HEK293 (cell line): ENCODE data around the gene PPFIA2.

Source experiments
- CTCF ChIA-PET: fragments of 350-600 bp; formaldehyde crosslinking; extraction: SDS; loops from one replicate; lab custom pipeline; 2021; ENCODE audit warnings: antibody characterized with exemption; lab: Yijun Ruan, JAX
- POLR2A ChIA-PET: fragments of 300-600 bp; formaldehyde crosslinking; extraction: SDS; loops from one replicate; lab custom pipeline; 2020; ENCODE audit warnings: antibody characterized with exemption, inconsistent platforms; lab: Yijun Ruan, JAX
- H3K27ac ChIP-seq: fragments of 200-500 bp; sonication (Bioruptor generic); 2 replicates; pipeline ENCODE4 v1.5.1; 2014; ENCODE audit warnings: low read depth, low read length, control low read depth, inconsistent platforms; ENCODE audit errors: extremely low read depth
- H3K36me3 ChIP-seq, 2 experiments: fragments of 200-500 bp in 1 of 2; sonication (Bioruptor generic) in 1 of 2; 1 replicate in 1 of 2; 2 replicates in 1 of 2; pipeline ENCODE4 v1.5.1; 2014 to 2017; ENCODE audit warnings: inconsistent platforms in 2 of 2, low read length in 2 of 2; ENCODE audit not compliant: control insufficient read depth in 2 of 2, insufficient read depth in 1 of 2
- H3K4me1 ChIP-seq: fragments of 200-500 bp; sonication (Bioruptor generic); 2 replicates; pipeline ENCODE4 v1.5.1; 2014; ENCODE audit warnings: mild to moderate bottlenecking, low read length, inconsistent platforms; ENCODE audit not compliant: control insufficient read depth, insufficient read depth
- H3K4me3 ChIP-seq: 2 replicates; pipeline ENCODE4 v1.5.1; 2011; ENCODE audit warnings: low read depth, mild to moderate bottlenecking, control low read depth, low read length, moderate library complexity
- H3K9me3 ChIP-seq: fragments of 200-500 bp; sonication (Bioruptor generic); 2 replicates; pipeline ENCODE4 v1.5.1; 2014; ENCODE audit warnings: low read depth, low read length, inconsistent platforms; ENCODE audit not compliant: control insufficient read depth, insufficient read depth
- EGR2 ChIP-seq: fragments of 450-650 bp; formaldehyde crosslinking; IDR thresholded peaks from 2 replicates; pipeline ENCODE4 v1.5.1; 2016; ENCODE audit warnings: low read depth, missing biosample characterization, missing genetic modification characterization
- HOXA7 ChIP-seq: sonication (generic); formaldehyde crosslinking; IDR thresholded peaks from 2 replicates; pipeline ENCODE4 v1.8.1; 2022; ENCODE audit warnings: missing genetic modification reagents, borderline replicate concordance
- IKZF3 ChIP-seq: fragments of 450-650 bp; IDR thresholded peaks from 2 replicates; pipeline ENCODE4 v1.5.0; 2018; ENCODE audit warnings: missing biosample characterization, mild to moderate bottlenecking, missing genetic modification characterization, moderate library complexity
- KLF16 ChIP-seq: fragments of 450-650 bp; formaldehyde crosslinking; IDR thresholded peaks from 2 replicates; pipeline ENCODE4 v1.5.1; 2017; ENCODE audit warnings: missing biosample characterization, missing genetic modification characterization
- ZBTB7A ChIP-seq: fragments of 450-650 bp; formaldehyde crosslinking; IDR thresholded peaks from 2 replicates; pipeline ENCODE4 v1.5.1; 2016; ENCODE audit warnings: low read depth, missing biosample characterization, missing genetic modification characterization
- ZBTB8A ChIP-seq: fragments of 450-650 bp; formaldehyde crosslinking; IDR thresholded peaks from 2 replicates; pipeline ENCODE4 v1.5.1; 2016; ENCODE audit warnings: missing biosample characterization, missing genetic modification characterization
- ZFHX2 ChIP-seq: fragments of 450-650 bp; formaldehyde crosslinking; conservative IDR thresholded peaks from 2 replicates; pipeline ENCODE4 v1.5.1; 2016; ENCODE audit warnings: missing biosample characterization, missing genetic modification characterization
- ZNF114 ChIP-seq: fragments of 450-650 bp; formaldehyde crosslinking; IDR thresholded peaks from 2 replicates; pipeline ENCODE4 v1.5.0; 2017; ENCODE audit warnings: missing biosample characterization, missing genetic modification characterization
- ZNF155 ChIP-seq: fragments of 450-650 bp; formaldehyde crosslinking; IDR thresholded peaks from 2 replicates; pipeline ENCODE4 v1.5.1; 2016; ENCODE audit warnings: missing biosample characterization, missing genetic modification characterization
- ZNF335 ChIP-seq: fragments of 450-650 bp; formaldehyde crosslinking; conservative IDR thresholded peaks from 2 replicates; pipeline ENCODE4 v1.5.1; 2016; ENCODE audit warnings: missing biosample characterization, missing genetic modification characterization
- ZNF37A ChIP-seq: fragments of 450-650 bp; IDR thresholded peaks from 2 replicates; pipeline ENCODE4 v1.5.1; 2018; ENCODE audit warnings: missing biosample characterization, missing genetic modification characterization
- ZNF514 ChIP-seq: fragments of 450-650 bp; formaldehyde crosslinking; IDR thresholded peaks from 2 replicates; pipeline ENCODE4 v1.5.1; 2016; ENCODE audit warnings: missing biosample characterization, missing genetic modification characterization
- ZNF561 ChIP-seq: fragments of 450-650 bp; IDR thresholded peaks from 2 replicates; pipeline ENCODE4 v1.5.1; 2018; ENCODE audit warnings: missing biosample characterization, missing genetic modification characterization, borderline replicate concordance
- ZNF626 ChIP-seq: fragments of 450-650 bp; sonication (Bioruptor Pico); formaldehyde crosslinking; IDR thresholded peaks from 2 replicates; pipeline ENCODE4 v1.5.1; 2018; ENCODE audit warnings: missing biosample characterization, missing genetic modification characterization, inconsistent platforms
- ZNF654 ChIP-seq: fragments of 450-650 bp; formaldehyde crosslinking; IDR thresholded peaks from 2 replicates; pipeline ENCODE4 v1.5.1; 2016; ENCODE audit warnings: low read depth, missing biosample characterization, missing genetic modification characterization
- ZNF664 ChIP-seq: fragments of 450-650 bp; formaldehyde crosslinking; IDR thresholded peaks from 2 replicates; pipeline ENCODE4 v1.5.1; 2016; ENCODE audit warnings: missing biosample characterization, missing genetic modification characterization
- ZNF677 ChIP-seq: fragments of 450-650 bp; IDR thresholded peaks from 2 replicates; pipeline ENCODE4 v1.5.0; 2018; ENCODE audit warnings: missing biosample characterization, mild to moderate bottlenecking, missing genetic modification characterization, moderate library complexity
- ZNF747 ChIP-seq: fragments of 450-650 bp; formaldehyde crosslinking; IDR thresholded peaks from 2 replicates; pipeline ENCODE4 v1.5.1; 2016; ENCODE audit warnings: missing biosample characterization, missing genetic modification characterization
- ZNF792 ChIP-seq: fragments of 450-650 bp; formaldehyde crosslinking; IDR thresholded peaks from 2 replicates; pipeline ENCODE4 v1.5.1; 2016; ENCODE audit warnings: missing biosample characterization, missing genetic modification characterization
- ZNF837 ChIP-seq: fragments of 450-650 bp; formaldehyde crosslinking; IDR thresholded peaks from 2 replicates; pipeline ENCODE4 v1.5.1; 2016; ENCODE audit warnings: missing biosample characterization, missing genetic modification characterization
- ZNF843 ChIP-seq: fragments of 450-650 bp; formaldehyde crosslinking; IDR thresholded peaks from 2 replicates; pipeline ENCODE4 v1.5.1; 2016; ENCODE audit warnings: missing biosample characterization, missing genetic modification characterization
- TF ChIP-seq, protein P1 (sequence below): IDR thresholded peaks from 2 replicates; pipeline ENCODE4 v1.6.1; 2011; ENCODE audit warnings: mild to moderate bottlenecking, low read depth, low read length, borderline replicate concordance
- TF ChIP-seq, protein P2 (sequence below): fragments of 450-650 bp; formaldehyde crosslinking; IDR thresholded peaks from 2 replicates; pipeline ENCODE4 v1.5.1; 2016; ENCODE audit warnings: missing biosample characterization, missing genetic modification characterization
- TF ChIP-seq, protein P3 (sequence below): fragments of 450-650 bp; formaldehyde crosslinking; IDR thresholded peaks from 2 replicates; pipeline ENCODE4 v1.5.1; 2017; ENCODE audit warnings: missing biosample characterization, missing genetic modification characterization

The PPFIA2 gene

DNA sequence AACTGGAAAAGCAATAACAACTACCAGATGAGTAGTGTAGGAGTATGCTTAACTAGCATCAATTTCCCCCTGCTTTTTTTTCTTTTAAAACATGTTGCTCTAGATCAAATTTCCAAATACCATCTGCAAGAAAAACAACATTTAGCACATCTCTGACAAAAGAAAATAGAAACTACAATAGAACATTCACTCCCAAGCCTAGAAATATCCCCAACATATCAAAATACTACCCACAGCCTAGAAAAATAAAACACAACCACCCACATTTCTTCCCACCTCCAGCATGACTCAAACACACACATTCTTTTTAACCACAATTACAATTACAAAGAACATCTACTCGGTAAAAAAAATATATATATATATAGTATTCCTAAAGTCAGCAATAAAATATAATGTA, 120.0 kb downstream of the PPFIA2 start:
- Histone ChIP-seq H3K4me1 (0 out of 2 replicates have a peak, but pooled peaks cover 2% of the 10 kb centered on the region), H3K36me3 (no peaks in the 10 kb centered on the region), H3K4me3 (no peak overlapping the region), H3K9me3 (no peaks in the 10 kb centered on the region), H3K27ac (no peak overlapping the region)
- TF ChIP-seq ZNF114 (tag by site-specific recombination) (no peak), ZFHX2 (tag by site-specific recombination) (0 out of 2 replicates have a peak, but pooled peaks have one; percentile 20), EGR2 (tag by site-specific recombination) (peak; percentile 86)
- POLR2A ChIA-PET, result no interaction called here
- CTCF ChIA-PET, result no interaction called here

DNA sequence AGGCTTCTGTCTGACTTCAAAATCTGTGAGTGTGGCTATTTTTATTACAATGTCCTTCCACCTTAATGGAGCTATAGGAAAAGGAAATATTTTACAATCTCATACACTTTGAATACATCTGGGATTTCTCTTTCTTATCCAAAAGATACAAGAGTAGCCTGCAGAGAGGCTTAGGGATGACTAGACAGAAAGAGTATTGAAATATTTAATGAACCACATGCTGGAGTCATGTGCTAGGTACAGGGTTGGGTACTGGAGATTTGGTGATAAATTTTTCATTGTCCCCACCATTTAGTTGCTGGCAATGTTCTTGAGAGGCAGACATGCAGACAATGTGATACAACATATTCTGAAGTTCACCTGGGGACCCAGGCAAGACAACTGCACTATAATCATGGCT, 126.0 kb downstream of the PPFIA2 start:
- ChIA-PET POLR2A (no interaction called here), CTCF (interaction anchor here (0.5 to 1.2 kb wide), 3 partner anchors 11 to 199 kb away, joined by 3 to 4 read pairs (median 3); no protein-coding TSS in a partner anchor)
- H3K27ac ChIP-seq, result no peak overlapping the region
- no peak for TF ChIP-seq ZNF626
- no peak for TF ChIP-seq ZNF677 (tag by site-specific recombination)
- TF ChIP-seq ZNF843, result no peak
- no peak for TF ChIP-seq ZNF561 (tag by site-specific recombination)
- no peak for TF ChIP-seq ZNF747 (tag by site-specific recombination)
- TF ChIP-seq, protein P1, sequence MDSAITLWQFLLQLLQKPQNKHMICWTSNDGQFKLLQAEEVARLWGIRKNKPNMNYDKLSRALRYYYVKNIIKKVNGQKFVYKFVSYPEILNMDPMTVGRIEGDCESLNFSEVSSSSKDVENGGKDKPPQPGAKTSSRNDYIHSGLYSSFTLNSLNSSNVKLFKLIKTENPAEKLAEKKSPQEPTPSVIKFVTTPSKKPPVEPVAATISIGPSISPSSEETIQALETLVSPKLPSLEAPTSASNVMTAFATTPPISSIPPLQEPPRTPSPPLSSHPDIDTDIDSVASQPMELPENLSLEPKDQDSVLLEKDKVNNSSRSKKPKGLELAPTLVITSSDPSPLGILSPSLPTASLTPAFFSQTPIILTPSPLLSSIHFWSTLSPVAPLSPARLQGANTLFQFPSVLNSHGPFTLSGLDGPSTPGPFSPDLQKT, result no peak
- no peak for TF ChIP-seq HOXA7 (CRISPR knock-in tag)
- TF ChIP-seq ZBTB8A, result no peak
- TF ChIP-seq ZNF514 (tag by site-specific recombination), result no peak
- TF ChIP-seq ZNF837 (tag by site-specific recombination), result no peak
- no peaks in the 10 kb centered on the region for H3K4me1 ChIP-seq
- no peaks in the 10 kb centered on the region for H3K9me3 ChIP-seq
- H3K4me3 ChIP-seq, result no peak overlapping the region
- no peaks in the 10 kb centered on the region for H3K36me3 ChIP-seq

DNA sequence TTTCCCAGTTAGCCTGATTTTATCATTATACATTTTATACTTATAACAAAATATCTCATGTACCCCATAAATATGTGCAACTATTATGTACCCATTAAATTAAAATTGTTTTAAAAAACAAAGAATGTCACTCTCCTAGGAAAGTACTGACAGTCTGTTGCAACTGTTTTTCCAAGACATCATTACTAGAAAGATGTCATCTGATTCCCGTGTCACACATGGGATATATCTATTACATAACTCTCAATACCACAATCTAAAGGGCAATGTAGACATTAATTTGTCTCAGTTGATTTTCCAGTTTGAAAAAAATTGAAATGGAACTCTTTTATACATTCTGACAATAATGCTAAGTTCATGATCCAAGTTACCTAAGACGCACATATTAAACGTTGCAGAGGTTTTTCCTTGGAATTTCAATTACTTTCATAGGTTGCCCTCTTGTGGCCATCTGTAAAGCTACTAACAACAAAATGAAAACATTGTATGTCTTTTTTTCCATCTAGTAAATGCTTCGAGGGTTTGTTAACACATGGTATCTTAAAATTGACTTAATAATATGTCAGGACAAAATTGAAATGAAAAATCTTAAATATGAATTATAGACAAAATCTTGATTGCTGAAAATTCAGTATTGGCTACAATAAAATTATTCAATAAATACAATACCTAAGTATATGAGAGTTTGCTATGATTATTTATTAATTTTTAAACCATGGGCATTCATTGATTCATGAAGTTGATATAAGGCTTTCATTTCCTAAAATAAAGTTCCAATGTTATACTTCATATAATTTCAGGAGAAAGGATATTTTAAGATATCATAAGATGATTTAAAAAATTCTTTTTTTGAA, 131.6 kb downstream of the PPFIA2 start:
- no peaks in the 10 kb centered on the region for H3K36me3 ChIP-seq
- no peak overlapping the region for H3K4me3 ChIP-seq
- ChIA-PET CTCF (interaction anchor here (0.6 to 2.3 kb wide), 8 partner anchors 28 to 1386 kb away, joined by 3 to 12 read pairs (median 3); no protein-coding TSS in a partner anchor), POLR2A (no interaction called here)
- no peak overlapping the region for H3K27ac ChIP-seq
- no peaks in the 10 kb centered on the region for H3K4me1 ChIP-seq
- H3K9me3 ChIP-seq, result no peaks in the 10 kb centered on the region
- TF ChIP-seq ZBTB7A (no peak), ZNF155 (no peak), ZNF335 (tag by site-specific recombination) (no peak), ZNF654 (tag by site-specific recombination) (peak; percentile 78), ZNF792 (tag by site-specific recombination) (no peak), ZNF664 (tag by site-specific recombination) (no peak), ZNF37A (tag by site-specific recombination) (no peak), KLF16 (tag by site-specific recombination) (no peak), IKZF3 (tag by site-specific recombination) (no peak)
- TF ChIP-seq, protein P2, sequence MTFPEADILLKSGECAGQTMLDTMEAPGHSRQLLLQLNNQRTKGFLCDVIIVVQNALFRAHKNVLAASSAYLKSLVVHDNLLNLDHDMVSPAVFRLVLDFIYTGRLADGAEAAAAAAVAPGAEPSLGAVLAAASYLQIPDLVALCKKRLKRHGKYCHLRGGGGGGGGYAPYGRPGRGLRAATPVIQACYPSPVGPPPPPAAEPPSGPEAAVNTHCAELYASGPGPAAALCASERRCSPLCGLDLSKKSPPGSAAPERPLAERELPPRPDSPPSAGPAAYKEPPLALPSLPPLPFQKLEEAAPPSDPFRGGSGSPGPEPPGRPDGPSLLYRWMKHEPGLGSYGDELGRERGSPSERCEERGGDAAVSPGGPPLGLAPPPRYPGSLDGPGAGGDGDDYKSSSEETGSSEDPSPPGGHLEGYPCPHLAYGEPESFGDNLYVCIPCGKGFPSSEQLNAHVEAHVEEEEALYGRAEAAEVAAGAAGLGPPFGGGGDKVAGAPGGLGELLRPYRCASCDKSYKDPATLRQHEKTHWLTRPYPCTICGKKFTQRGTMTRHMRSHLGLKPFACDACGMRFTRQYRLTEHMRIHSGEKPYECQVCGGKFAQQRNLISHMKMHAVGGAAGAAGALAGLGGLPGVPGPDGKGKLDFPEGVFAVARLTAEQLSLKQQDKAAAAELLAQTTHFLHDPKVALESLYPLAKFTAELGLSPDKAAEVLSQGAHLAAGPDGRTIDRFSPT, result no peak
- TF ChIP-seq, protein P3, sequence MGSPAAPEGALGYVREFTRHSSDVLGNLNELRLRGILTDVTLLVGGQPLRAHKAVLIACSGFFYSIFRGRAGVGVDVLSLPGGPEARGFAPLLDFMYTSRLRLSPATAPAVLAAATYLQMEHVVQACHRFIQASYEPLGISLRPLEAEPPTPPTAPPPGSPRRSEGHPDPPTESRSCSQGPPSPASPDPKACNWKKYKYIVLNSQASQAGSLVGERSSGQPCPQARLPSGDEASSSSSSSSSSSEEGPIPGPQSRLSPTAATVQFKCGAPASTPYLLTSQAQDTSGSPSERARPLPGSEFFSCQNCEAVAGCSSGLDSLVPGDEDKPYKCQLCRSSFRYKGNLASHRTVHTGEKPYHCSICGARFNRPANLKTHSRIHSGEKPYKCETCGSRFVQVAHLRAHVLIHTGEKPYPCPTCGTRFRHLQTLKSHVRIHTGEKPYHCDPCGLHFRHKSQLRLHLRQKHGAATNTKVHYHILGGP (tag by site-specific recombination), result peak; percentile 59
